Endothelial cell of umbilical vein (primary cell): ENCODE data around the gene RAB39A. TPM values are rescaled to one million over a fixed set of nuclear protein-coding genes. Genes with fewer than 3 reads are reported as not detected.

Experiments used
- BruUV-seq: library from RNA; stranded (reverse); fragments of 400-500 nt; replicated peaks from 2 replicates; lab custom pipeline; 2021; lab: Mats Ljungman, UMichigan
- CTCF ChIA-PET: fragments of 300-600, 350-600 bp; sonication (Branson Sonifier 250); formaldehyde crosslinking; loops from one replicate; lab custom pipeline; 2021; ENCODE audit warnings: antibody characterized with exemption, inconsistent platforms; lab: Charles Lee
- POLR2A ChIA-PET: fragments of 300-600, 350-600 bp; sonication (Branson Sonifier 250); formaldehyde crosslinking; loops from one replicate; lab custom pipeline; 2021; ENCODE audit warnings: antibody characterized with exemption, inconsistent platforms; lab: Charles Lee
- DNase-seq: peaks from one replicate; pipeline ENCODE4 v3.0.0-alpha.2; 2011; ENCODE audit warnings: low read depth, low spot score
- FAIRE-seq: peaks from 2 replicates; lab custom pipeline; 2011; peaks lifted over from hg19 to GRCh38; lab: Jason Lieb, UNC
- H2AFZ ChIP-seq: 2 replicates; pipeline ENCODE4 v1.6.0; 2012; ENCODE audit warnings: low read depth, low read length, control low read depth, inconsistent platforms
- H3K27ac ChIP-seq: 2 replicates; pipeline ENCODE4 v1.5.1; 2011; ENCODE audit warnings: low read depth, mild to moderate bottlenecking, control low read depth, low read length, moderate library complexity; ENCODE audit not compliant: insufficient read depth
- H3K27me3 ChIP-seq, 2 experiments: 2 replicates each; pipeline versions ENCODE4 v1.6.0 to v1.6.1; 2011; ENCODE audit warnings: low read length in 2 of 2, mixed read lengths in 1 of 2; ENCODE audit not compliant: control insufficient read depth in 2 of 2, insufficient read depth in 2 of 2
- H3K36me3 ChIP-seq, 2 experiments: 2 replicates in 1 of 2; 3 replicates in 1 of 2; pipeline ENCODE4 v1.5.1; 2011; ENCODE audit warnings: low read length in 2 of 2, mild to moderate bottlenecking in 1 of 2, moderate library complexity in 1 of 2; ENCODE audit not compliant: control insufficient read depth in 2 of 2, insufficient read depth in 2 of 2; ENCODE audit errors: extremely low read depth in 1 of 2
- H3K4me1 ChIP-seq: 3 replicates; pipeline ENCODE4 v1.5.1; 2011; ENCODE audit warnings: mild to moderate bottlenecking, low read length; ENCODE audit not compliant: control insufficient read depth, insufficient read depth; ENCODE audit errors: extremely low read depth
- H3K4me2 ChIP-seq: 2 replicates; pipeline ENCODE4 v1.6.1; 2011; ENCODE audit warnings: low read length, control low read depth, mixed read lengths; ENCODE audit not compliant: insufficient read depth
- H3K4me3 ChIP-seq, 3 experiments: fragments of 200-600 bp in 1 of 3; sonication (generic), shearing (Covaris generic) in 1 of 3; replicated peaks in 1 of 3; 2 replicates each; pipeline ENCODE4 v1.5.1; 2011 to 2016; ENCODE audit warnings: control low read depth in 3 of 3, low read length in 3 of 3, mild to moderate bottlenecking in 2 of 3, inconsistent platforms in 1 of 3, low read depth in 1 of 3, moderate library complexity in 1 of 3; ENCODE audit not compliant: insufficient read depth in 1 of 3
- H3K79me2 ChIP-seq: 2 replicates; pipeline ENCODE4 v1.6.0; 2012; ENCODE audit warnings: low read length, inconsistent platforms; ENCODE audit not compliant: control insufficient read depth, insufficient read depth
- H3K9ac ChIP-seq: replicated peaks from 2 replicates; pipeline ENCODE3; 2011; ENCODE audit warnings: low read length, control low read depth; ENCODE audit not compliant: insufficient read depth; ENCODE audit errors: extremely low read depth
- H3K9me1 ChIP-seq: replicated peaks from 3 replicates; pipeline ENCODE4 v1.6.0; 2011; ENCODE audit warnings: mild to moderate bottlenecking, low read length; ENCODE audit not compliant: control insufficient read depth, insufficient read depth; ENCODE audit errors: extremely low read depth
- H3K9me3 ChIP-seq: replicated peaks from 2 replicates; pipeline ENCODE4 v1.5.1; 2012; ENCODE audit warnings: low read length, inconsistent platforms; ENCODE audit not compliant: control insufficient read depth, insufficient read depth
- H4K20me1 ChIP-seq: replicated peaks from 2 replicates; pipeline ENCODE3; 2011; ENCODE audit warnings: mild to moderate bottlenecking, low read length; ENCODE audit not compliant: control insufficient read depth, insufficient read depth; ENCODE audit errors: extremely low read depth
- CTCF ChIP-seq, 2 donors: IDR thresholded peaks; 1 replicate in 1 of 2; 2 replicates in 1 of 2; pipeline ENCODE4 v1.5.1; 2011; ENCODE audit warnings: low read length in 2 of 2, mild to moderate bottlenecking in 2 of 2, moderate library complexity in 2 of 2, control low read depth in 1 of 2, inconsistent platforms in 1 of 2, low read depth in 1 of 2; ENCODE audit not compliant: insufficient read depth in 1 of 2; ENCODE audit errors: extremely low read depth in 1 of 2
- GATA2 ChIP-seq: IDR thresholded peaks from 2 replicates; pipeline ENCODE4 v1.7.0; 2011; ENCODE audit warnings: low read depth, mild to moderate bottlenecking, moderate library complexity, mixed read lengths, low read length; ENCODE audit not compliant: insufficient read length, insufficient read depth
- JUN ChIP-seq: IDR thresholded peaks from 2 replicates; pipeline ENCODE4 v1.6.1; 2011; ENCODE audit warnings: borderline replicate concordance, low read depth; ENCODE audit not compliant: insufficient read length, insufficient read depth
- MYC ChIP-seq: IDR thresholded peaks from one replicate; pipeline ENCODE4 v1.6.1; 2011; ENCODE audit warnings: mild to moderate bottlenecking, low read depth, low read length
- dilution Hi-C: fragments of 300-500 bp; cut with MboI; formaldehyde crosslinking; loops from one replicate; pipeline ENCODE4 v1.15.0; 2019; ENCODE audit warnings: low sequenced_read_pairs; ENCODE audit not compliant: extremely low pct_ligation_motif_present
- intact Hi-C: fragments of 100-400 bp; cut with micrococcal nuclease; formaldehyde crosslinking; loops from one replicate; pipeline ENCODE4 v1.10.0; 2022
- polyA plus RNA-seq, 4 experiments: library from polyadenylated mRNA; depleted of rRNA in 3 of 4; stranded (reverse) in 3 of 4; unstranded in 1 of 4; fragments of >200 nt; gene quantifications; 2 replicates each; pipeline versions ENCODE4 v1.2.1 to v1.2.3, GENCODE V29; 2011 to 2012; ENCODE audit warnings: missing spikeins in 1 of 4
- total RNA-seq: library from RNA; stranded (reverse); gene quantifications from 2 replicates; pipeline ENCODE4 v1.2.3, GENCODE V29; 2021

The RAB39A gene
- total and polyA plus RNA-seq, 2 donors (not counting 3 experiments of a cell fraction or from before 2014, with no cell fraction given), result not detected

DNA sequence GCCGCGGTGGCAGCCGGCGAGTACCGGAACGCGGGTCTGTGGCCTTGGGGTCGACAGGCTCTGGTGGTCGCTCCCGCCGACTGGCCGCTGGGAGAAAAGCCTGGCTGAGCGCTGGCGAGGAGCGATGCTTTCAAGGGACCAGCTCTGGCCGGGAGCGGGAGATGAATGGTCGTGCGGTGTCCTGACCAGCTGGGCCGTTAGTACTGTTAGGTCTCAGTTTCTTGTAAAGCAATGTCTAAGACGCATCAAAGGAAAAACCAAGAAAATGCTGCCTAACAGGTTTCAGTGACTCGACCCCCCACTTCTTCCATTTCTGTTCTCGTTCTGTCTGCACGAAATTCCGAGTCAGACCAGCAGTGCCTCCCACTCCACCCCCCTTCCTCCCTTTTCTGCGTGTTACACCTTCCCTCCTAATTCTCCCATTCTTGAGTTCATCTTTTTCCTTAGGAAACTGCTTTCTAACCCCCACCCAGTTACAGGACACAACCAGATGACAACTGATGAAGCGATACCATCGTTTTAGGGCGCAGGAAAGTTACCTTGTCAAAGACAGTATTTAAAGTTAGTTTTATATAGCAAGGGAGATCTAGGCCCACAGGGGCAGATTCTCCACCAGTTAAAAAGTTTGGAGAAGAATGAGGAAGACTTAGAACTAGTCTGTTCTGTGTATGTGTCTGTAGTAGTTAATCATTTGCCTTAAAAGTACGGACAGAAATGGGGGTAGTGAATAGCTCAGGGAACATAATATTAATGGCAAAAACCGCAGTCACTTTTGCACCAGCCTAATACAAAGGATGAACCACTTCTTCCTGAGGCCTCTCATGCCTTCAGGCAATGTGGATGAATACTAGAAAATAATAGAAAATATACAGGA, 81.5 kb downstream of the RAB39A start:
- ChIA-PET POLR2A (interaction anchor here (0.5 to 1.3 kb wide), 4 partner anchors 9 to 655 kb away, joined by 3 to 5 read pairs (median 4); partner anchors contain the start of gene DDX10), CTCF (interaction anchor here (0.8 to 2.0 kb wide), 18 partner anchors 10 to 655 kb away, joined by 3 to 15 read pairs (median 4); partner anchors contain the start of genes ACAT1, CWF19L2 and DDX10)
- H2AFZ ChIP-seq, result peak overlapping the region; percentile 53
- peak; percentile 37 for DNase-seq
- dilution Hi-C loops (no loop called here), intact Hi-C loops (loop anchor here (2.0 to 10.0 kb wide), 5 partner anchors 81 to 639 kb away; partner anchors contain the start of genes ALKBH8, RAB39A and SLC35F2)
- no peaks in the 10 kb centered on the region for H3K27me3 ChIP-seq
- H3K36me3 ChIP-seq, result no peaks in the 10 kb centered on the region
- no peaks in the 10 kb centered on the region for H3K9me1 ChIP-seq
- BruUV-seq, result TSS peak; percentile 23
- peaks cover 56% of the 10 kb centered on the region for H3K79me2 ChIP-seq
- peak overlapping the region; percentile 75 for H3K27ac ChIP-seq
- peaks cover 12% of the 10 kb centered on the region for H3K4me1 ChIP-seq
- H3K4me2 ChIP-seq, result peak overlapping the region; percentile 94
- peaks cover 6% of the 10 kb centered on the region for H4K20me1 ChIP-seq
- H3K9ac ChIP-seq, result peak overlapping the region; percentile 91
- FAIRE-seq, result no peak
- peak overlapping the region; percentile 44 to 88 (median 60) for H3K4me3 ChIP-seq
- TF ChIP-seq JUN (no peak), CTCF (IDR thresholded peaks at IDR 0.05; ENCODE audit: extremely low read depth in 1 of 2, insufficient read depth in 1 of 2, low read depth in 1 of 2, low read length in 2 of 2) (no peak), GATA2 (no peak), MYC (no peak)
- H3K9me3 ChIP-seq, result no peaks in the 10 kb centered on the region
